Nephron progenitor cell (in vitro differentiated cells): Measurements from ENCODE around the gene SMIM13.

ENCODE experiments used
- DNase-seq: peaks from one replicate; pipeline ENCODE4 v3.0.0; 2021
- H3K27ac Mint-ChIP-seq: 2 replicates; pipeline ENCODE4 v1.8.0; 2021; ENCODE audit warnings: mild to moderate bottlenecking, moderate library complexity, mixed read lengths
- H3K27me3 Mint-ChIP-seq: 2 replicates; pipeline ENCODE4 v1.8.0; 2021; ENCODE audit warnings: mild to moderate bottlenecking, low read depth, mixed read lengths; ENCODE audit not compliant: poor library complexity
- H3K36me3 Mint-ChIP-seq: 2 replicates; pipeline ENCODE4 v1.8.0; 2021; ENCODE audit warnings: low read depth, mixed read lengths
- H3K4me1 Mint-ChIP-seq: 2 replicates; pipeline ENCODE4 v1.8.0; 2021; ENCODE audit warnings: mixed read lengths
- H3K4me3 Mint-ChIP-seq: 2 replicates; pipeline ENCODE4 v1.8.0; 2021; ENCODE audit warnings: mild to moderate bottlenecking, moderate library complexity, mixed read lengths
- H3K9me3 Mint-ChIP-seq: 2 replicates; pipeline ENCODE4 v1.8.0; 2021; ENCODE audit warnings: mild to moderate bottlenecking, moderate library complexity, mixed read lengths
- CTCF ChIP-seq: fragments of 200-600 bp; sonication (generic); IDR thresholded peaks from 2 replicates; pipeline ENCODE4 v1.5.0; 2021; ENCODE audit warnings: antibody characterized with exemption

Gene SMIM13

GRCh38 chr6:11064836-11065235, 28.8 kb upstream of the SMIM13 start:
- no peak for TF ChIP-seq CTCF
- H3K27me3 Mint-ChIP-seq, result peaks cover 2% of the 10 kb centered on the region
- no peak overlapping the region for H3K27ac Mint-ChIP-seq
- no peak overlapping the region for H3K4me3 Mint-ChIP-seq
- no peak for DNase-seq
- H3K9me3 Mint-ChIP-seq, result no peaks in the 10 kb centered on the region
- H3K36me3 Mint-ChIP-seq, result no peaks in the 10 kb centered on the region
- no peaks in the 10 kb centered on the region for H3K4me1 Mint-ChIP-seq

DNA sequence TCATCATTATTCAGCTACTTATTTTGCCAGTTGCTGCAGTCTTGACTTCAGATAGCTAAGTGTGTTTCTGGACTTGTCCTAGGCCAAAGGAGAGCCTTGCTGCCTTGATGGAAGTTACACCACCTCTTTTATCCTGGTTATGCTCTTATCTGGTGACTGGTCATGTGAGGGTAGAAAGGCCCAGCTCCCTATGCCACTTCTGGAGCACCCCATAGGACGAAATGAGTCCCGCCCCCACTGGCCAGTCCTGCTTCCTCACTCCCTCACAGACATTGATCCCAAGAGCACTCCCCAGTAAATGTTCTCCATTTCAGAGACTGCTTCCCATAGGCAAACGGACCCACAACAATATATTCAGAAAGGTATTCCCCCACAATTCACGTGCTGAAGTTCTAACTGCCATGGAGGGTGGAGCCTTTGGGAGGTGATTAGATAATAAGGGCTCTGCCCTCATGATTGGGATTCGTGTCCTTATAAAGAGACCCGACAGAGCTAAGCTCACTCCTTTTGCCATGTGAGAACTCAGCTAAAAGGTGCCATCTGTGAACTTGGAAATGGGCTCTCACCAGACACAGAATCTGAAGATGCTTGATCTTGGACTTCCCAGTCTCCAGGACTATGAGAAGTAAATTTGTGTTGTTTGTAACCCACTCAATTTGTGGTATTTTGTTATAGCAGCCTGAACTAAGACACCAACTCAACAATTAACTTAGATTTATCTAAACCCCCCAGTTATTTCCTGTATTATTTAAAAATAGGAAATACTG, 28.0 kb upstream of the SMIM13 start:
- DNase-seq, result no peak
- Mint-ChIP-seq H3K4me1 (no peaks in the 10 kb centered on the region), H3K36me3 (no peaks in the 10 kb centered on the region), H3K27me3 (peaks cover 2% of the 10 kb centered on the region), H3K9me3 (no peaks in the 10 kb centered on the region), H3K4me3 (no peak overlapping the region), H3K27ac (no peak overlapping the region)
- no peak for TF ChIP-seq CTCF

- DNase-seq, result no peak
- H3K36me3 Mint-ChIP-seq, result no peaks in the 10 kb centered on the region
- TF ChIP-seq CTCF, result no peak
- H3K4me1 Mint-ChIP-seq, result no peaks in the 10 kb centered on the region
- no peak overlapping the region for H3K27ac Mint-ChIP-seq
- H3K27me3 Mint-ChIP-seq, result peaks cover 2% of the 10 kb centered on the region
- no peaks in the 10 kb centered on the region for H3K9me3 Mint-ChIP-seq
- no peak overlapping the region for H3K4me3 Mint-ChIP-seq
These were observed 26.9 kb upstream of the SMIM13 start for GRCh38 chr6:11066505-11067347.

GRCh38 chr6:11067348-11067747, 26.3 kb upstream of the SMIM13 start:
- Mint-ChIP-seq H3K4me1 (no peaks in the 10 kb centered on the region), H3K9me3 (no peaks in the 10 kb centered on the region), H3K27ac (no peak overlapping the region), H3K27me3 (peaks cover 2% of the 10 kb centered on the region), H3K36me3 (no peaks in the 10 kb centered on the region), H3K4me3 (no peak overlapping the region)
- no peak for DNase-seq
- TF ChIP-seq CTCF, result no peak

- H3K36me3 Mint-ChIP-seq, result no peaks in the 10 kb centered on the region
- peaks cover 2% of the 10 kb centered on the region for H3K27me3 Mint-ChIP-seq
- no peaks in the 10 kb centered on the region for H3K4me1 Mint-ChIP-seq
- no peak overlapping the region for H3K27ac Mint-ChIP-seq
- TF ChIP-seq CTCF, result no peak
- DNase-seq, result no peak
- H3K9me3 Mint-ChIP-seq, result no peaks in the 10 kb centered on the region
- no peak overlapping the region for H3K4me3 Mint-ChIP-seq
These were observed 23.9 kb upstream of the SMIM13 start for GRCh38 chr6:11069760-11070159.
